ENCODE results near the gene UBLCP1. TPM values are rescaled to one million over a fixed set of nuclear protein-coding genes. Genes with fewer than 3 reads are reported as not detected.

The UBLCP1 gene
- total RNA-seq, 2 experiments from 2014 or later: 16.5 to 19.0 TPM

DNA sequence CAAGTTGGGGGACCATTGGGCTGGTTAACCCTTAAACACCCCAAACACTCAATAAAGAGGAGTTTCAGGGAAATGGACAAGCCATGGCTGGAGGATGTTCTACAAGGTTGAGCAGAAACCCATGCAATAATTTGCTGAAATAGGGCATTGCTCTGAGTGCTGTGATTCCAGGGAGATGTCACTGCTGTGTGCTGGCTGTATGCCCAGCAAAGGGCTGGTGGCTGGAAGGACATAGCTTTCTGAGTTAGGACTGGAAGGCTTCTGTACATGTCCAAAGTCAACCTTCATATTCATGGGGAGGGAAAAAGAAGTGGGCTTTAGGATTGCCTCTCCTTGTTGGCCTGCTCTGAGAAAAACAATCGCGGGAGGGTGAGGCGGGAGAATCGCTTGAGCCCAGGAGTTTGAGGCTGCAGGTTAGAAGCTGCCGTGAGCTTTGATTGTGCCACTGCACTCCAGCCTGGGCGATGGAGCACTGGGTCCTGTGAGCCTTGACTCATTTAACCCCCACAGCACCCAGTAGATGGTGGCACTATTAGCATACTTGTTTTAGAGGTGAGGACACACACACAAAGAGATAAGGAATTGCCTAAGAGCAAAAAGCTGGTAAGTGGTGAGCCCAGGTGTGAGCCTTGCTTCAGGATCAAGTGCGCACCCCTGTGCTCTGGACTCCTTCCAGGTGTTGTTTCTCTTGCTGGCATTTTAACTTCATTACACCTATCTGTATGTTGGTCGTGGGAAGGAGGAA is 46.8 kb downstream of the UBLCP1 start:
- ATAC-seq (ENCODE audit: poor library complexity): no peak
- H3K4me3 Mint-ChIP-seq: peak overlapping the region; percentile 70
- no peak overlapping the region for H3K27ac ChIP-seq (ENCODE audit: low read depth in 1 of 2, low read length in 2 of 2)
- CTCF ChIA-PET: interaction anchor here (0.7 kb wide), 1 partner anchor 458 kb away, joined by 3 read pairs; no protein-coding TSS in a partner anchor
- H3K9me3 ChIP-seq (ENCODE audit: control insufficient read depth in 1 of 2, insufficient read depth in 1 of 2, low read length in 2 of 2): no peaks in the 10 kb centered on the region
- POLR2A ChIA-PET: interaction anchor here (1.3 to 2.3 kb wide), 3 partner anchors 46 to 153 kb away, joined by 4 to 6 read pairs (median 5); partner anchors contain the start of gene RNF145
- no peak for DNase-seq
- no peak overlapping the region for H3K27ac Mint-ChIP-seq
- H3K9me3 Mint-ChIP-seq: no peaks in the 10 kb centered on the region
- peaks cover 0 to 5% of the 10 kb centered on the region in 2 experiments for H3K27me3 ChIP-seq (ENCODE audit: control insufficient read depth in 1 of 2, insufficient read depth in 2 of 2, low read length in 2 of 2)
- H3K27me3 Mint-ChIP-seq: peaks cover 34% of the 10 kb centered on the region
- no peaks in the 10 kb centered on the region for H3K36me3 ChIP-seq (ENCODE audit: insufficient read depth, low read length)
- no peaks in the 10 kb centered on the region for H3K36me3 Mint-ChIP-seq (ENCODE audit: low read depth)
- TF ChIP-seq CTCF (IDR thresholded peaks at IDR 0.05): no peak
- H3K4me1 Mint-ChIP-seq (ENCODE audit: low read depth): peaks cover 11% of the 10 kb centered on the region
- peak overlapping the region; percentile 3 for H3K4me3 ChIP-seq (ENCODE audit: low read length)
- intact Hi-C loops (cut with DNase I, micrococcal nuclease): no loop called here
- H3K4me1 ChIP-seq (ENCODE audit: insufficient read depth, low read length): peaks cover 11% of the 10 kb centered on the region

GRCh38 chr5:159310511-159310910 is 47.4 kb downstream of the UBLCP1 start:
- ATAC-seq (ENCODE audit: poor library complexity) (peak; percentile 99), DNase-seq (peak in 13 of 14 experiments; percentile 8 to 61 (median 32))
- H3K4me1 Mint-ChIP-seq (ENCODE audit: low read depth): peaks cover 11% of the 10 kb centered on the region
- H3K36me3 Mint-ChIP-seq (ENCODE audit: low read depth): no peaks in the 10 kb centered on the region
- ChIA-PET POLR2A (interaction anchor here (0.6 to 2.3 kb wide), 4 partner anchors 24 to 154 kb away, joined by 3 to 6 read pairs (median 4); partner anchors contain the start of gene RNF145), CTCF (interaction anchor here (0.7 kb wide), 1 partner anchor 458 kb away, joined by 3 read pairs; no protein-coding TSS in a partner anchor)
- no peaks in the 10 kb centered on the region for H3K9me3 Mint-ChIP-seq
- peak overlapping the region; percentile 70 for H3K4me3 Mint-ChIP-seq
- Histone ChIP-seq H3K36me3 (ENCODE audit: insufficient read depth, low read length) (no peaks in the 10 kb centered on the region), H3K4me1 (ENCODE audit: insufficient read depth, low read length) (peaks cover 11% of the 10 kb centered on the region), H3K27me3 (ENCODE audit: control insufficient read depth in 1 of 2, insufficient read depth in 2 of 2, low read length in 2 of 2) (peaks cover 0 to 5% of the 10 kb centered on the region in 2 experiments), H3K9me3 (ENCODE audit: control insufficient read depth in 1 of 2, insufficient read depth in 1 of 2, low read length in 2 of 2) (no peaks in the 10 kb centered on the region), H3K4me3 (ENCODE audit: low read length) (peak overlapping the region; percentile 3), H3K27ac (ENCODE audit: low read depth in 1 of 2, low read length in 2 of 2) (no peak overlapping the region)
- intact Hi-C loops (cut with DNase I, micrococcal nuclease): no loop called here
- TF ChIP-seq CTCF (IDR thresholded peaks at IDR 0.05): no peak
- H3K27ac Mint-ChIP-seq: no peak overlapping the region
- peaks cover 34% of the 10 kb centered on the region for H3K27me3 Mint-ChIP-seq

DNA sequence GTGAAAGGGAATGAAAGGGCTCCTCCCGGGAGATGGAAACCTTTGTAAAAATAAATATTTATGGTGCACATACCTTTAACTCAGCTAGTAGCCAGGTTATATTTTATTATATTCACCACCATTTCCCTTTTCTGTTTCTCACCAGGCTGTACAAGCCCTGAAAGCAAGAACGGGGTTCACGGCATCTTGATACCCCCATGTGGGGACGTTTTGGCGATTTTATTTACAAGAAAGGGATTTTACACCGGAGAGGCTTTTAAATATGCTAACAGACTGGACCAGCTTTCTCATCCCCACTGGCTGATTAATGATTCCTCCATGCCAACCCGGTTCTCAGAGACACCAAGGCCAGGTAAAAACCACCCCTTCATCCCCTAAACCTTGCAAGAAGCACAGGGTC is 48.0 kb downstream of the UBLCP1 start:
- H3K27me3 Mint-ChIP-seq: peaks cover 34% of the 10 kb centered on the region

More for the DNA sequence above, 48.0 kb downstream of the UBLCP1 start:
- Histone ChIP-seq H3K27ac (ENCODE audit: low read depth in 1 of 2, low read length in 2 of 2) (no peak overlapping the region), H3K27me3 (ENCODE audit: control insufficient read depth in 1 of 2, insufficient read depth in 2 of 2, low read length in 2 of 2) (peaks cover 0 to 5% of the 10 kb centered on the region in 2 experiments), H3K36me3 (ENCODE audit: insufficient read depth, low read length) (no peaks in the 10 kb centered on the region), H3K4me3 (ENCODE audit: low read length) (no peak overlapping the region), H3K4me1 (ENCODE audit: insufficient read depth, low read length) (peaks cover 11% of the 10 kb centered on the region), H3K9me3 (ENCODE audit: control insufficient read depth in 1 of 2, insufficient read depth in 1 of 2, low read length in 2 of 2) (no peaks in the 10 kb centered on the region)
- ATAC-seq (ENCODE audit: poor library complexity) (no peak), DNase-seq (no peak)
- ChIA-PET POLR2A (interaction anchor here (0.6 to 2.3 kb wide), 4 partner anchors 24 to 154 kb away, joined by 3 to 6 read pairs (median 4); partner anchors contain the start of gene RNF145), CTCF (no interaction called here)
- Mint-ChIP-seq H3K27ac (no peak overlapping the region), H3K36me3 (ENCODE audit: low read depth) (no peaks in the 10 kb centered on the region), H3K4me3 (peak overlapping the region; percentile 70), H3K4me1 (ENCODE audit: low read depth) (peaks cover 11% of the 10 kb centered on the region), H3K9me3 (no peaks in the 10 kb centered on the region)
- intact Hi-C loops (cut with DNase I, micrococcal nuclease): no loop called here
- no peak for TF ChIP-seq CTCF (IDR thresholded peaks at IDR 0.05)

Measured in CD4-positive, alpha-beta T cell (primary cell).